H1 (cell line): ENCODE measurements around the gene RASGRP1. TPM values are rescaled to one million over a fixed set of nuclear protein-coding genes. Genes with fewer than 3 reads are reported as not detected.
"Not testable (repeated sequence)": the region's sequence is repeated elsewhere in the genome, so short reads cannot be mapped to it uniquely, and the experiment has no call there.

Experiments
- CTCF ChIA-PET: fragments of 300-600 bp; sonication (Branson Sonifier 250); formaldehyde crosslinking; loops from one replicate; lab custom pipeline; 2021; ENCODE audit not compliant: partially characterized antibody; lab: Charles Lee
- POLR2A ChIA-PET: fragments of 300-600 bp; sonication (Branson Sonifier 250); formaldehyde crosslinking; loops from one replicate; lab custom pipeline; 2021; ENCODE audit warnings: inconsistent platforms; ENCODE audit not compliant: partially characterized antibody; lab: Charles Lee
- DNase-seq, 2 experiments: peaks; one replicate each; pipeline versions ENCODE4 v3.0.0 to v3.0.0-alpha.2; 2010 to 2022; ENCODE audit warnings: low spot score in 2 of 2, low read depth in 1 of 2, mixed read lengths in 1 of 2
- FAIRE-seq: peaks from 2 replicates; lab custom pipeline; 2011; peaks lifted over from hg19 to GRCh38; lab: Jason Lieb, UNC
- H2AFZ ChIP-seq: 2 replicates; pipeline ENCODE4 v1.8.1; 2012; ENCODE audit warnings: low read length, inconsistent platforms
- H2AK5ac ChIP-seq: 2 replicates; pipeline ENCODE4 v1.6.1; 2013; ENCODE audit warnings: low read depth, low read length
- H2BK120ac ChIP-seq: replicated peaks from 2 replicates; pipeline ENCODE3; 2013; ENCODE audit warnings: low read depth, low read length, inconsistent platforms
- H2BK12ac ChIP-seq: 2 replicates; pipeline ENCODE4 v1.6.1; 2013; ENCODE audit warnings: low read depth, low read length
- H2BK15ac ChIP-seq: 2 replicates; pipeline ENCODE4 v1.6.1; 2013; ENCODE audit warnings: low read length
- H2BK20ac ChIP-seq: 2 replicates; pipeline ENCODE4 v1.6.1; 2013; ENCODE audit warnings: low read length
- H2BK5ac ChIP-seq: 2 replicates; pipeline ENCODE4 v1.6.1; 2013; ENCODE audit warnings: low read depth, low read length
- H3K14ac ChIP-seq: 2 replicates; pipeline ENCODE4 v1.6.1; 2013; ENCODE audit warnings: inconsistent platforms; ENCODE audit not compliant: insufficient read length
- H3K18ac ChIP-seq: 2 replicates; pipeline ENCODE4 v1.6.1; 2013; ENCODE audit warnings: low read length; ENCODE audit errors: extremely low read depth
- H3K23ac ChIP-seq: 2 replicates; pipeline ENCODE4 v1.6.1; 2013; ENCODE audit warnings: inconsistent platforms; ENCODE audit not compliant: insufficient read length
- H3K23me2 ChIP-seq: 2 replicates; pipeline ENCODE4 v1.6.1; 2013; ENCODE audit warnings: low read depth, low read length
- H3K27ac ChIP-seq: 2 replicates; pipeline ENCODE4 v1.6.1; 2011; ENCODE audit warnings: low read depth, low read length, inconsistent platforms
- H3K27me3 ChIP-seq, 4 experiments: replicated peaks in 1 of 4; 1 replicate in 1 of 4; 2 replicates in 3 of 4; pipeline versions ENCODE4 v1.6.1 to v1.8.1; 2011 to 2013; ENCODE audit warnings: low read length in 3 of 4, mild to moderate bottlenecking in 3 of 4, inconsistent platforms in 2 of 4, mixed read lengths in 2 of 4, moderate library complexity in 1 of 4; ENCODE audit not compliant: control insufficient read depth in 3 of 4, insufficient read depth in 3 of 4; ENCODE audit errors: extremely low read depth in 1 of 4
- H3K36me3 ChIP-seq, 4 experiments: 2 replicates each; pipeline versions ENCODE4 v1.6.1 to v1.8.1; 2011 to 2013; ENCODE audit warnings: mild to moderate bottlenecking in 4 of 4, low read length in 3 of 4, moderate library complexity in 2 of 4, control low read depth in 1 of 4, inconsistent platforms in 1 of 4; ENCODE audit not compliant: insufficient read depth in 4 of 4, control insufficient read depth in 2 of 4
- H3K4ac ChIP-seq: replicated peaks from 2 replicates; pipeline ENCODE3; 2013; ENCODE audit warnings: low read length, low read depth, mixed read lengths, inconsistent platforms; ENCODE audit not compliant: insufficient read length
- H3K4me1 ChIP-seq, 4 experiments: replicated peaks in 1 of 4; 1 replicate in 1 of 4; 2 replicates in 3 of 4; pipeline versions ENCODE4 v1.6.1 to v1.8.1; 2011 to 2013; ENCODE audit warnings: low read length in 3 of 4, inconsistent platforms in 2 of 4, mixed read lengths in 1 of 4; ENCODE audit not compliant: insufficient read depth in 4 of 4, control insufficient read depth in 3 of 4
- H3K4me2 ChIP-seq, 2 experiments: 2 replicates each; pipeline versions ENCODE4 v1.6.1 to v1.8.1; 2011 to 2013; ENCODE audit warnings: low read depth in 2 of 2, low read length in 2 of 2, control low read depth in 1 of 2, inconsistent platforms in 1 of 2, mild to moderate bottlenecking in 1 of 2; ENCODE audit not compliant: insufficient read depth in 1 of 2
- H3K4me3 ChIP-seq, 4 experiments: fragments of 200-600, 300-600 bp in 1 of 4; sonication (generic), shearing (Covaris generic), sonication (Bioruptor Twin) in 1 of 4; 2 replicates each; pipeline versions ENCODE4 v1.5.1 to v1.8.1; 2011 to 2016; ENCODE audit warnings: low read length in 4 of 4, low read depth in 3 of 4, control low read depth in 2 of 4, inconsistent platforms in 2 of 4, mild to moderate bottlenecking in 2 of 4, mixed read lengths in 1 of 4, moderate library complexity in 1 of 4; ENCODE audit not compliant: insufficient read depth in 2 of 4; ENCODE audit errors: extremely low read depth in 1 of 4
- H3K56ac ChIP-seq: replicated peaks from 2 replicates; pipeline ENCODE3; 2013; ENCODE audit warnings: low read depth, mild to moderate bottlenecking, mixed read lengths, low read length, inconsistent platforms; ENCODE audit not compliant: insufficient read length
- H3K79me1 ChIP-seq: 2 replicates; pipeline ENCODE4 v1.6.1; 2013; ENCODE audit warnings: low read depth, low read length, control low read depth
- H3K79me2 ChIP-seq, 2 experiments: 2 replicates each; pipeline versions ENCODE4 v1.6.1 to v1.8.1; 2012 to 2013; ENCODE audit warnings: low read length in 2 of 2, mild to moderate bottlenecking in 2 of 2, inconsistent platforms in 1 of 2; ENCODE audit not compliant: insufficient read depth in 2 of 2, control insufficient read depth in 1 of 2
- H3K9ac ChIP-seq, 4 experiments: replicated peaks in 1 of 4; 1 replicate in 1 of 4; 2 replicates in 3 of 4; pipeline versions ENCODE4 v1.6.1 to v1.8.1; 2011 to 2013; ENCODE audit warnings: low read depth in 3 of 4, low read length in 3 of 4, control low read depth in 2 of 4, mild to moderate bottlenecking in 2 of 4, moderate library complexity in 2 of 4, inconsistent platforms in 1 of 4; ENCODE audit errors: extremely low read depth in 1 of 4
- H3K9me3 ChIP-seq, 2 experiments: 2 replicates each; pipeline versions ENCODE4 v1.6.1 to v1.8.1; 2012 to 2013; ENCODE audit warnings: mild to moderate bottlenecking in 2 of 2, moderate library complexity in 2 of 2, control low read depth in 1 of 2, inconsistent platforms in 1 of 2, low read depth in 1 of 2, low read length in 1 of 2, mixed read lengths in 1 of 2; ENCODE audit not compliant: insufficient read depth in 2 of 2
- H4K20me1 ChIP-seq, 2 experiments: replicated peaks in 1 of 2; 2 replicates each; pipeline versions ENCODE3 to v1.8.1; 2011 to 2013; ENCODE audit warnings: inconsistent platforms in 2 of 2, low read length in 2 of 2, mild to moderate bottlenecking in 1 of 2; ENCODE audit not compliant: insufficient read depth in 2 of 2, control insufficient read depth in 1 of 2
- H4K5ac ChIP-seq: 2 replicates; pipeline ENCODE4 v1.6.1; 2013; ENCODE audit warnings: low read length, low read depth, mixed read lengths, inconsistent platforms; ENCODE audit not compliant: insufficient read length
- H4K8ac ChIP-seq: 2 replicates; pipeline ENCODE4 v1.8.0; 2013; ENCODE audit warnings: mild to moderate bottlenecking, moderate library complexity, low read length, inconsistent platforms; ENCODE audit not compliant: insufficient read depth; ENCODE audit errors: extremely low read depth
- H4K91ac ChIP-seq: replicated peaks from 2 replicates; pipeline ENCODE3; 2013; ENCODE audit warnings: low read length, mixed read lengths, inconsistent platforms; ENCODE audit not compliant: insufficient read length
- FOSL1 ChIP-seq: IDR thresholded peaks from 2 replicates; pipeline ENCODE4 v1.6.1; 2011; ENCODE audit warnings: mild to moderate bottlenecking, low read depth, low read length, moderate library complexity; ENCODE audit not compliant: insufficient read depth
- KDM1A ChIP-seq: fragments of 200-600, 300-600 bp; sonication (generic); IDR thresholded peaks from 2 replicates; pipeline ENCODE4 v1.7.1; 2016; ENCODE audit warnings: mild to moderate bottlenecking, low read length, borderline replicate concordance
- WGBS, 2 experiments: shearing (Covaris generic) in 1 of 2; methylation state at CpG; one replicate each; pipeline versions ENCODE4 v1.1.6 to v1.1.7; 2013 to 2015; ENCODE audit warnings: low lambda C conversion rate in 2 of 2, mixed read lengths in 2 of 2, inconsistent platforms in 1 of 2, low coverage in 1 of 2, missing lambda C conversion rate in 1 of 2; ENCODE audit not compliant: insufficient replicate concordance in 2 of 2, insufficient coverage in 1 of 2, insufficient read length in 1 of 2; ENCODE audit errors: extremely low coverage in 1 of 2, missing lambda C conversion rate in 1 of 2; 5-methylcytosine and 5-hydroxymethylcytosine counted together
- polyA plus RNA-seq, 7 experiments: library from polyadenylated mRNA; depleted of rRNA in 3 of 7; stranded (reverse) in 5 of 7; unstranded in 2 of 7; fragments of >200 nt in 5 of 7; fragments of 200-250 nt in 2 of 7; gene quantifications; 1 replicate in 5 of 7; 2 replicates in 1 of 7; 4 replicates in 1 of 7; pipeline versions ENCODE4 v1.2.1 to v1.2.3, GENCODE V29; 2011 to 2013; ENCODE audit warnings: missing spikeins in 2 of 7, mixed read lengths in 2 of 7
- total RNA-seq: library from RNA; stranded (reverse); fragmentation: NEBNext Ultra II Directional; extraction: Animal tissue kit (Norgen Biotek cat#: 25700); gene quantifications from 2 replicates; pipeline ENCODE4 v1.2.1, GENCODE V29; 2021

Gene RASGRP1
- total and polyA plus RNA-seq, 2 of the 8 experiments (the other 6 are each of a cell fraction or from before 2014, with no cell fraction given): 1.1 to 2.1 TPM

GRCh38 chr15:38587214-38587613, 22.6 kb upstream of the RASGRP1 start:
- FAIRE-seq: no peak
- Histone ChIP-seq H3K18ac (no peak overlapping the region), H3K36me3 (no peaks in the 10 kb centered on the region), H4K5ac (no peak overlapping the region), H4K20me1 (no peaks in the 10 kb centered on the region), H2AFZ (no peak overlapping the region), H4K8ac (no peak overlapping the region), H3K27ac (no peak overlapping the region), H3K14ac (no peak overlapping the region), H2BK20ac (no peak overlapping the region), H2BK12ac (no peak overlapping the region), H3K56ac (no peak overlapping the region), H2BK15ac (no peak overlapping the region), H3K4me1 (no peaks in the 10 kb centered on the region), H4K91ac (no peak overlapping the region), H3K4me2 (no peak overlapping the region), H3K23me2 (no peaks in the 10 kb centered on the region), H3K27me3 (no peaks in the 10 kb centered on the region), H3K9ac (no peak overlapping the region), H3K79me2 (no peaks in the 10 kb centered on the region), H3K9me3 (no peaks in the 10 kb centered on the region), H3K4me3 (no peak overlapping the region), H3K23ac (no peak overlapping the region), H2BK5ac (no peak overlapping the region), H2AK5ac (no peak overlapping the region), H3K4ac (no peak overlapping the region), H3K79me1 (no peaks in the 10 kb centered on the region), H2BK120ac (no peak overlapping the region)
- POLR2A ChIA-PET: no interaction called here
- DNase-seq: no peak
- CTCF ChIA-PET: interaction anchor here (1.2 kb wide), 1 partner anchor 23 kb away, joined by 6 read pairs; the partner anchor contains the start of gene RASGRP1
- TF ChIP-seq FOSL1: no peak
- TF ChIP-seq KDM1A: no peak
- 91% methylated on average over 6 of the region's 6 CpGs; no CpG with 5 or more reads in 1 of the 2 experiments for WGBS, 2 experiments

GRCh38 chr15:38586005-38586404, 21.4 kb upstream of the RASGRP1 start:
- H3K9ac ChIP-seq, CTCF ChIA-PET, H3K18ac ChIP-seq, H3K4me2 ChIP-seq, H3K14ac ChIP-seq, H3K23me2 ChIP-seq, H2BK120ac ChIP-seq, H3K56ac ChIP-seq, H3K27ac ChIP-seq, H3K4ac ChIP-seq, DNase-seq, H4K5ac ChIP-seq, H4K8ac ChIP-seq, H3K4me1 ChIP-seq, POLR2A ChIA-PET, H3K4me3 ChIP-seq, H3K36me3 ChIP-seq, H2BK12ac ChIP-seq, H3K79me1 ChIP-seq, FAIRE-seq, H4K91ac ChIP-seq, H3K23ac ChIP-seq, H4K20me1 ChIP-seq, H2AK5ac ChIP-seq, H3K27me3 ChIP-seq, H2BK15ac ChIP-seq, H2BK20ac ChIP-seq, H2AFZ ChIP-seq, H3K9me3 ChIP-seq, H2BK5ac ChIP-seq, H3K79me2 ChIP-seq: not testable (repeated sequence)
- 88% methylated on average over 2 of the region's 2 CpGs; no CpG with 5 or more reads in 1 of the 2 experiments for WGBS, 2 experiments
